GM21367 (cell line): Measurements from ENCODE around the gene DUOX2.
"Not testable (repeated sequence)": the region's sequence is repeated elsewhere in the genome, so short reads cannot be mapped to it uniquely, and the experiment has no call there.

Experiments used
- ATAC-seq: cut with Tn5 transposase; IDR thresholded peaks from one replicate; pipeline ENCODE4 v1.9.1; 2021; ENCODE audit not compliant: unreplicated experiment

The DUOX2 gene

DNA sequence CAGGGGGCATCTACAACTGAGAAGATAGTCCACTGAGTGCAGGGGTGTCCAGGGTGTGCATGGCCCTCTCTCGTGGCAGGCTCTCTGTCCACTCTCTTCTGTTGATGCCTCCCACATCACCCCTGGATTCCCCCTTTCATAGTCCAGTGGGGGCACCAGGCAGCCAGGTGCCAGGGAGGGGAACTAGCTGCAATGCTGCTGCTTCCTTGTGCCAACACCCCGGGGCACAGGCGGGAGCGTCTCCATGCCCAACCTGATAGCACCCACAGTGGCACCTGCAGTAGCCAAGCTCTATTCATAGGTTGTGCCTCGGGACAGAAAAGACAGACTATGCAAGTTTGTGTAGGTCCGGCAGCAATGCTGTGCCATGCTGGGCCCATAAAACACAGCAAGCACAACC lies 11.7 kb downstream of the DUOX2 start:
- ATAC-seq = no peak

- ATAC-seq = no peak
These were observed 12.2 kb downstream of the DUOX2 start for GRCh38 chr15:45101749-45102148.

DNA sequence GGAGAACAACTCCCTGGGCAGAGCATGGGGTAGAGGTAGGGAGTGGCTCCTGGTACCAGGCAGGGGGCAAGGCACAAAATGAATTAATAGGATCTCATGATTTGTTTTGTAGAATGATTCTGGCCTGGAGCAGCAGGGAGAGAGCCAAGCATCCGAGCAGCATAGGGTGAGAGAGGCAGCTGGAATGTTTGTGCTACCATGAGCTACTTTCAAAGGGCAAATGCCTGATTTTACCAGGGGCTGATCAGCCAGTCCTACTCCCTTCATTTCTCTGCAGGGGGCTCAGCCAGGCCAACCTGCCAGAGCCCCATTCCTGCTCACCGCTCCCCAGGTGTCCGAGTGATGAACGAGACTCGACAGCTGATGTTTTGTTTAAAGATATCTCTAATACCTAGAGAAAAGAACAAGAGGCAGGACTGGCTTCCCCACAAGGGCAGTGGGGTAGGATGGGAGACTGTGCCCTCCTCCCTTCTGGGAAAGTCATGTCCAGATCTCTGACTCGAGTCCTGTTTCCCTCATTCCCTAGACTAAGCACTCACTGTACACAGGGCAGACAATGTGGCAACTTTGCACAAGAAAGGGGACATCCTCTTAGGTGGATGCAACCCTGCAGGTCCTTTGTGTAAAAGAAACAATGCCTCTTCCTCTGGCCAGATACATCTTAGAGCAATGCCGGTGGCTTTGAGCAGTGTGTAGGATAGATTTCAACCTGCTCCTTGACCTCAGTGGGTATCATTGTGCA lies 12.9 kb downstream of the DUOX2 start:
- no peak for ATAC-seq

GRCh38 chr15:45099549-45100165 lies 14.3 kb downstream of the DUOX2 start:
- no peak for ATAC-seq

DNA sequence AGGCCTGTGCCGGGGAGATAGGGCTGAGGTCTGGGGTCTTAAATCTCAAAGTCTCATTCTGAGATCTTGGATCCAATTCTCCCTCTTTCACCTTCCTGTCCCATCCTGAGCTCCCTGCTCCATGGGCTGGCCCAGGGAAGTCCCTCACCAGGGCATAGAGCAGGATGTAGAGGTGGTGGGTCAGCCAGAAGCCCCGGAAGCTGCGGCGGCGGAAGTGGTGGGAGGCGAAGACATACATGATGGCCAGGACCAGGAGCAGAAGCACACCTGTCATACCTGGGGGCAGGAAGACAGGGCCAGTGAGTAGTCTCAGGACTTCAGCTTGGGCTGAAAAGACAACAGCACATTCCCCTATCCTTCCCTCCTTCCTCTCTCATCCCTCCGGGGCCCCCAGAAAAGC lies 16.5 kb downstream of the DUOX2 start:
- ATAC-seq = no peak

- no peak for ATAC-seq
These were observed 18.3 kb downstream of the DUOX2 start for GRCh38 chr15:45095661-45096060.

- no peak for ATAC-seq
These were observed 19.6 kb downstream of the DUOX2 start for GRCh38 chr15:45094358-45094730.

GRCh38 chr15:45093622-45094357 lies 20.2 kb downstream of the DUOX2 start:
- ATAC-seq = no peak

- ATAC-seq = no peak
These were observed 21.0 kb downstream of the DUOX2 start for GRCh38 chr15:45093013-45093412.

DNA sequence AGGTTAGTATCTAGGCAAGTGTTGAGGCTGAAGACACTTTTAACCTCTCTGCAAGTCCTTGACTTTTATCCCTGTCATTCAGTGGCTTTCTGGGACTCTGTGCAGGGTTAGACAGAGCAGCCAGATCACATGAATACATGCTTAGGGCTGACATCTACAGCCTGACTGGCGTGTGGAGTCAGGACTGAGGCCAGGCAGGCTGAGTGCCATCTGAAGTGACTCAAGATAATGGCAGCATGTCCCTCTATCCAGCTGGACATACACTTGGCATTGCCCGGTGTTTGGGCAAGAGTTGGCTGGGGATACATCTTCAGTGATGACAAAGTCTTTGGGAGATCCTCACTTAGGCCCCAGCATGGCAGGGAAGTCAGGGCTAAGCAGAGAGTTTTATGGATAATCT lies 22.4 kb downstream of the DUOX2 start:
- no peak for ATAC-seq

DNA sequence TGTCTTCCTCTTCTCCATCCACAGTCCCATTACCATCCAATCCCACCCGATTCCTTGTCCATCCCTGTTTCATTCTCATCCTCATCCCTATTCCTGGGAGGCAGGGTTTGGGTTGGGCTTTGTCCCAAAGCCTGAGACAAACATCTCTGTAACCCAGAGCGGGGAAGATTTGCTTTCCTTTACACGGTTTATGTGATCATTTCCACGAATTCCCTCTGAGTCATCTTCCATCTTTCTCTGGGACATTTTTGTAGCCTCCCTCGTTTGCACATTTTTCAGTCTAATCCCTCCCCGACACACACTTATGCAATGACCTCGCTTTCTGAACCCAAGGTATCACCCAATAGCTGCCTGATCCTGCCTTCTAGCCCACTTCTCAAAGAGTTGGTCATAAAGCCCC lies 22.8 kb downstream of the DUOX2 start:
- ATAC-seq = no peak

DNA sequence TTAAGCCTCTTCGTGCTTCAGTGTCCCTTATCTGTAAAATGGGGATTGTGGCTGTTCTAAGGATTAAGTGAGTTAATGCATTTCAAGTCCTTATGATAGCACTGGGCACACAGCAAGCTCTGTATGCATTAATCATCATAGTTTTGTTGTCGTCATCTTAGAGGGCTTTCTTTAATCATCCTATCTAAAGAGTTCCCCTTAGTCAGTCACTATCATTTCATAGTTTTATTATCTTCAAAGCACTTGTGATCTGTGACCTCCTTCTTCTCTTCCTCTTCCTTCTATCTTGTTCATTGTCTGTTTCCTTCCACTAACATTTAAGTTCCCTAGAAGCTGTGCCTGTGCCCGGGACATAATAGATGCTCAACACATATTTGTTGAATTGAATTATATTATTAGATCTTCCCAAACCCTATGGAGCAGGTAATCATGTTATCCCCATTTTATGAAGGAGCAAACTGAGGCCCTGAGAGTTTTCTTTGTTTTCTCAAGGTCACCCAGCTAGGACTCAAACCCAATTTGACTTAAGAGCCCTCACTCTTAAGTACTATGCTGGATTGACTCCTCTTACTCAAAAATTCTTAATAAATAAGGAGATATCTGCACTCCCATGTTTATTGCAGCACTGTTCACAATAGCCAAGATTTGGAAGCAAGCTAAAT lies 24.1 kb downstream of the DUOX2 start:
- ATAC-seq = no peak

DNA sequence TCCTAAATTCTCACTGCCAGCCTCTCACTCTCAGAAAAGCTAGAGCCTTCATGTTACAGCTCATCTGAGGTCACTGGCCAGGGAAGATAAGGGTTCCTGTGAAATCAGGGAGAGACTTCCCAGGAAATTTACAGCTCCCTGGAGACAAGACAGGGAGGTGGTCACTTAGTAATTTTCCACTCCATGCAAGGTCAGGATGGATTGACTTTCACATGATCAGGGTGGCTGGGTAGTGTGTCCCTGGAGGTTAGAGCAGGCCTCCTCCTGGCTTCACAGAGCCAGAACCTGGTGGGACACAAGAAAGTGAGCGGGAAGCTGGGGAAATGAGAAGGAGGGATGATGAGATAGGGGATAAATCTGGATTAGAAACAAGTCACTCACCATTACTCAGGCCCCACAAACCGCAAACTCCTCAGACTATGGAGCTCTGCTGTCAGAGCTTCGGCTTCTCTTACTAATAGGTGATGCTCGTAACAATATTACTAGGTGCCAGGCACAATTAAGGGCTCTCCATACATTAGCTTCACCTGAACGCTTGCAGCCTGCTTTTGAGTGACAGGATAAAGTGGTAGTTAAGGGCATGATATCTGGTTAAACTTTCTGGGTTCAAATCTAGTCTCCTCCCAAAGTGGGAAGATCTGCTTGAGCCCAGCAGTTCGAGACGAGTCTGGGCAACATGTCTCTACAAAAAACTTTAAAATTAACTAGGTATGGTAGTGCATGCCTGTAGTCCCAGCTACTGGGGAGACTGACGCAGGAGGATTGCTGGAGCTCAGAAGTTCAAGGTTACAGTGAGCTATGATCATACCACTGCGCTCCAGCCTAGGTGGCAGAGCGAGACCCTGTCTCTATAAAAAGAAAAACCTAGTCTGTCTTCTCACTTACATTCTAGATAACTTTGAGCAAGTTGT lies 24.9 kb downstream of the DUOX2 start:
- no peak for ATAC-seq

GRCh38 chr15:45087513-45087912 lies 26.5 kb downstream of the DUOX2 start:
- ATAC-seq = no peak

DNA sequence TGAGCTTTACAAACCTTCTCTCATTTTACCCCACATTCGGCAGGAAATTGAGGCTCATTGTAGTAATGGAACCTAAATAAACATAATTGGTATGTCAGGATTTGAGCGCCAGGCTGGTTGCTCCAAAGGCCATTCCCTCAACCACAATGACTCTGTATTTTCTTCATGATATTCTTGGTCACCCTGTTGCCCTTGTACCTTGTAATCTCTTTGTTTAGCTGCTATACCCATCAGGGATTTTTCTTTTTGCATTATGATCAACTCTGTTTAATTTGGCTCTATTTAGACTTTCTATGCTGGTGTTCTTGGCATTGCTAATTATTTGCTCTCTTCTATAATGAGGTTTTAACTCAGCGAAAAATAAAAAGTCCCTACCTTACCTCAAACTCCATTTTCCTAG lies 29.8 kb downstream of the DUOX2 start:
- no peak for ATAC-seq

DNA sequence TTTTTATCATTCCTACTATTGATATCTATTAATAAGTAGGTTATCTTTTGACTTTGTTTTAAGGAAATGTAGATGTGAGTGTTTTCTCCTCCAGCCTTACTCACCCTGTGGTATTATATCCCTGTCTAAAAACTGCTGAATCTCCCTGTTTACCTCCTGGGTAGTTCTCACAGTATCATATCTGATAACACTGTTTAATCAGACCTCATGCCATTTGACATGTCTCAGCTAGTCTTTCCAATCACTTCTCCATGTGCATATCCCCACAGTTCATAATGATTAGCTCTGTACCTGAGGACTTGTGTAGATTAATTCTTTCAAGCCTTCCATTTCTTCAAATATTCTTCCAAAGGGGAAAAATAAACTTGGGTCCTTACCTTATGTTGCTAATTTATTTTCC lies 30.7 kb downstream of the DUOX2 start:
- no peak for ATAC-seq

DNA sequence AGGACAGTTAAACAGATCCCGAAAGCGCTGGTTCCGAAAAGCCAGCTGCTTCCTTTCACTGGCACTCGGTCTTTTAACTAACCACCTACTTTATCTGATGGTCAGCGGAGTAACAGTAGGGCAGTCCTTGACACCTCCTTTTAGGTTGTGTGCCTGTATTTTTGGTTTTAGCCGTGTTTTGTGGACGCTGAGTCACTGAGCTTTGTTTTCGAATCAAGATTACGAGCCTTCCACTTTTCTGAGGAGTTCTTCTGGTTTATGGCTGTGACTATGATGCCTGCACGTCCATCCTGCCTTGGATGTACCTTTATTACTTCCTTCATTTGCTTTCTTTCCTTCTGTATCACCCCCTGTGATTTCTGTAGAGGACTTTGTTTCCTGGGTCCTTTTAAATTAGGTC lies 31.6 kb downstream of the DUOX2 start:
- not testable (repeated sequence) for ATAC-seq

- not testable (repeated sequence) for ATAC-seq
These were observed 33.4 kb downstream of the DUOX2 start for GRCh38 chr15:45080593-45080992.

- ATAC-seq = not testable (repeated sequence)
These were observed 34.2 kb downstream of the DUOX2 start for GRCh38 chr15:45079628-45080246.

GRCh38 chr15:45079201-45079600 lies 34.8 kb downstream of the DUOX2 start:
- ATAC-seq = not testable (repeated sequence)
